ENCODE measurements around the gene GAPVD1. TPM values are rescaled to one million over a fixed set of nuclear protein-coding genes. Genes with fewer than 3 reads are reported as not detected.

Gene GAPVD1
- total RNA-seq, 1 donor from 2014 or later: 56.5 TPM

DNA sequence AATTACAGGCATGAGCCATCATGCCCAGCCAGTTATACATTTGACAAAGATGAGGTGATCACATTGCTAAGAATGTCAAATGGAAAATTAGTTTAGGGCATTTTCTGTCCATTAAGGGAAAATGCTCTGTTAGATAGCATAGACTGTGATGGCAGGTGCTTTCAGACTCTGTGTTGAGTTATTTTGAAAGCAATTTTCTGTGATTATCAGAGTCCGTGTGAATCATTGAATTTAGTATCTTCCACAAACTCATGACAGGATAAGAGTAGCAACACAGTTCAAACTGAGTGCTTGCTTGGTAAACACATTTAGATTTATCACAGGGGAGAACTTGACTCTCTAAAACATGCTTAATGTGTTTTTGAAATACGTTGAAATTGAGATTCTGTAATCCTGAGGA, 69.0 kb downstream of the GAPVD1 start:
- no peak overlapping the region for H3K27ac Mint-ChIP-seq (ENCODE audit: unreplicated experiment)
- TF ChIP-seq, protein P1, sequence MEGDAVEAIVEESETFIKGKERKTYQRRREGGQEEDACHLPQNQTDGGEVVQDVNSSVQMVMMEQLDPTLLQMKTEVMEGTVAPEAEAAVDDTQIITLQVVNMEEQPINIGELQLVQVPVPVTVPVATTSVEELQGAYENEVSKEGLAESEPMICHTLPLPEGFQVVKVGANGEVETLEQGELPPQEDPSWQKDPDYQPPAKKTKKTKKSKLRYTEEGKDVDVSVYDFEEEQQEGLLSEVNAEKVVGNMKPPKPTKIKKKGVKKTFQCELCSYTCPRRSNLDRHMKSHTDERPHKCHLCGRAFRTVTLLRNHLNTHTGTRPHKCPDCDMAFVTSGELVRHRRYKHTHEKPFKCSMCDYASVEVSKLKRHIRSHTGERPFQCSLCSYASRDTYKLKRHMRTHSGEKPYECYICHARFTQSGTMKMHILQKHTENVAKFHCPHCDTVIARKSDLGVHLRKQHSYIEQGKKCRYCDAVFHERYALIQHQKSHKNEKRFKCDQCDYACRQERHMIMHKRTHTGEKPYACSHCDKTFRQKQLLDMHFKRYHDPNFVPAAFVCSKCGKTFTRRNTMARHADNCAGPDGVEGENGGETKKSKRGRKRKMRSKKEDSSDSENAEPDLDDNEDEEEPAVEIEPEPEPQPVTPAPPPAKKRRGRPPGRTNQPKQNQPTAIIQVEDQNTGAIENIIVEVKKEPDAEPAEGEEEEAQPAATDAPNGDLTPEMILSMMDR (IDR thresholded peaks at IDR 0.05): no peak

DNA sequence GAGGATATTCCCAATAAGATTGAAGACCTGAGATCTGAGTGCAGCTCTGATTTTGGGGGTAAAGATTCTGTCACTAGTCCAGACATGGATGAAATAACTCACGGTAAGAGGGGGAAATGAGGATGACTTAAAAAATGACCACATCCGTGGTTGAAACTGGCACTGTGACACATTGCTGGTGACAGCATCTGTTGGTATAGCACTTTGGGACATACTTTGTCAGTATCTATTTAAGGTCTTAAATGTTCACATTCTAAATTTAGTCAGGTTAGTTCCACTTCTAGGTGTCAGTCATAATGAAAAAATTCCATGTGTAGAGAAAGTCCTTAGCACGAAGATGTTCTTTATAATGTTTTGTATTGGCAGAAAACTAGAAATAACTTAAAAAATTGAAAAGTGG, 70.9 kb downstream of the GAPVD1 start:
- TF ChIP-seq, protein P1 (IDR thresholded peaks at IDR 0.05): no peak
- DNase-seq (ENCODE audit: extremely low spot score, unreplicated experiment): no peak
- Mint-ChIP-seq H3K27ac (ENCODE audit: unreplicated experiment) (no peak overlapping the region), H3K27me3 (ENCODE audit: unreplicated experiment) (no peaks in the 10 kb centered on the region), H3K4me1 (ENCODE audit: unreplicated experiment) (peaks cover 7% of the 10 kb centered on the region), H3K4me3 (ENCODE audit: unreplicated experiment) (no peak overlapping the region), H3K9me3 (ENCODE audit: unreplicated experiment) (no peaks in the 10 kb centered on the region), H3K36me3 (ENCODE audit: unreplicated experiment) (peaks cover 48% of the 10 kb centered on the region)

More for the DNA sequence above, 69.0 kb downstream of the GAPVD1 start:
- Mint-ChIP-seq H3K4me3 (ENCODE audit: unreplicated experiment) (no peak overlapping the region), H3K27me3 (ENCODE audit: unreplicated experiment) (no peaks in the 10 kb centered on the region), H3K36me3 (ENCODE audit: unreplicated experiment) (peaks cover 53% of the 10 kb centered on the region), H3K9me3 (ENCODE audit: unreplicated experiment) (no peaks in the 10 kb centered on the region), H3K4me1 (ENCODE audit: unreplicated experiment) (peaks cover 7% of the 10 kb centered on the region)
- DNase-seq (ENCODE audit: extremely low spot score, unreplicated experiment): no peak

DNA sequence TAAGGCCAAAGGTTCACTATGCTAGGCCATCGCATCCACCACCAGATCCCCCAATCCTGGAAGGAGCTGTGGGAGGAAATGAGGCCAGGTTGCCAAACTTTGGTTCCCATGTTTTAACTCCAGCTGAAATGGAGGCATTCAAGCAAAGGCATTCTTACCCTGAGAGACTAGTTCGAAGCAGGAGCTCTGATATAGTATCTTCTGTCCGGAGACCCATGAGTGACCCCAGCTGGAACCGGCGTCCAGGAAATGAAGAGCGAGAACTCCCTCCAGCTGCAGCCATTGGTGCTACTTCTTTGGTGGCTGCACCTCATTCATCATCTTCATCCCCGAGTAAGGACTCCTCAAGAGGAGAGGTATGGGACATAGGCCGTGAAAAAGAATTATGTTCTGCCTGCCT, 75.6 kb downstream of the GAPVD1 start:
- TF ChIP-seq, protein P1 (IDR thresholded peaks at IDR 0.05): no peak
- Mint-ChIP-seq H3K4me3 (ENCODE audit: unreplicated experiment) (no peak overlapping the region), H3K36me3 (ENCODE audit: unreplicated experiment) (peaks cover 57% of the 10 kb centered on the region), H3K27ac (ENCODE audit: unreplicated experiment) (no peak overlapping the region), H3K9me3 (ENCODE audit: unreplicated experiment) (no peaks in the 10 kb centered on the region), H3K4me1 (ENCODE audit: unreplicated experiment) (peaks cover 10% of the 10 kb centered on the region), H3K27me3 (ENCODE audit: unreplicated experiment) (no peaks in the 10 kb centered on the region)
- DNase-seq (ENCODE audit: extremely low spot score, unreplicated experiment): no peak

DNA sequence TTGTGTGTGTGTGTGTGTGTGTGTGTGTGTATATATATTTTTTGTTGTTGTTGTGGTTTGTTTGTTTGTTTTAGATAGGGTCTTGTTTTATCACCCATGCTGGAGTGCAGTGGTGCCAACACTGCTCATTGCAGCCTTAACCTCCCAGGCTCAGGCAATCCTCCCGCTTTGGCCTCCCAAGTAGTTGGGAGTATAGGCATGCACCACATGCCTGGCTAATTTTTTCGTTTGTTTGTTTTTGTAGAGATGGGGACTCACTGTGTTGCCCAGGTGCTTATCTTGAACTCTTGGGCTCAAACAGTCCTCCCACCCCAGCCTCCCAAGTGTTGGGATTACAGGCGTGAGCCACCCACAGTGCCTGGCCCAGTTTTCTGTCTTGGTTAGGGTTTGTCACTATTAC, 77.3 kb downstream of the GAPVD1 start:
- Mint-ChIP-seq H3K4me3 (ENCODE audit: unreplicated experiment) (no peak overlapping the region), H3K27ac (ENCODE audit: unreplicated experiment) (no peak overlapping the region), H3K27me3 (ENCODE audit: unreplicated experiment) (no peaks in the 10 kb centered on the region), H3K36me3 (ENCODE audit: unreplicated experiment) (peaks cover 46% of the 10 kb centered on the region), H3K9me3 (ENCODE audit: unreplicated experiment) (no peaks in the 10 kb centered on the region), H3K4me1 (ENCODE audit: unreplicated experiment) (peaks cover 24% of the 10 kb centered on the region)
- TF ChIP-seq, protein P1 (IDR thresholded peaks at IDR 0.05): no peak
- no peak for DNase-seq (ENCODE audit: extremely low spot score, unreplicated experiment)

DNA sequence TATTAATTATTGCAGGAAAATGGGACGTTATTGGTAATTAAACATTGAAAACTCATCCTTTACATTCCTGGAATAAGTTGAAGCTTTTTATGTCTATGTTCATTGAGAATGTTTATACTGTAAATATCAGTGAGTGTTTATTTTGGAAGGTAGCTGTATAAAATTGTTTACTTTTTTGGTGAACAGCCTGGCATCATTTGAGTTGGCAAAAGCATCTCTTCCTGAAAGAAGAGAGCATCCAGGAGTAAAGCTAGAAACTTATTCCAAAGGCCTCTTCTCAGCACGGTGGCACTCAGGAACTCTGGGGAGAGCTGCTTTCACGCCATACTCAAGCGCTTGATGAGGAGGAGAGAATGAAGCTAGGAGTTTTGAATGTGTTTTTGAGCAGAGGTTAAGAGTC, 79.9 kb downstream of the GAPVD1 start:
- Mint-ChIP-seq H3K36me3 (ENCODE audit: unreplicated experiment) (peaks cover 40% of the 10 kb centered on the region), H3K4me1 (ENCODE audit: unreplicated experiment) (peaks cover 27% of the 10 kb centered on the region), H3K9me3 (ENCODE audit: unreplicated experiment) (no peaks in the 10 kb centered on the region), H3K27ac (ENCODE audit: unreplicated experiment) (no peak overlapping the region), H3K4me3 (ENCODE audit: unreplicated experiment) (no peak overlapping the region), H3K27me3 (ENCODE audit: unreplicated experiment) (no peaks in the 10 kb centered on the region)
- TF ChIP-seq, protein P1 (IDR thresholded peaks at IDR 0.05): no peak
- DNase-seq (ENCODE audit: extremely low spot score, unreplicated experiment): no peak
